Left ventricle myocardium inferior (tissue), 1 donor: ENCODE measurements around the gene HAVCR1. TPM values are rescaled to one million over a fixed set of nuclear protein-coding genes. Genes with fewer than 3 reads are reported as not detected.

Source experiments
- DNase-seq: peaks from one replicate; pipeline ENCODE4 v3.0.0-alpha.2; 2020
- H3K27ac ChIP-seq: fragments of 200-600 bp; replicated peaks from 2 replicates; pipeline ENCODE4 v1.8.0; 2021
- H3K27me3 ChIP-seq: fragments of 200-600 bp; 2 replicates; pipeline ENCODE4 v1.8.0; 2021; ENCODE audit warnings: low read depth
- H3K36me3 ChIP-seq: fragments of 200-600 bp; 2 replicates; pipeline ENCODE4 v1.8.0; 2021
- H3K4me1 ChIP-seq: fragments of 200-600 bp; 2 replicates; pipeline ENCODE4 v1.8.0; 2021
- H3K4me3 ChIP-seq: fragments of 200-600 bp; 2 replicates; pipeline ENCODE4 v1.8.0; 2021; ENCODE audit warnings: mild to moderate bottlenecking, moderate library complexity
- H3K9me3 ChIP-seq: fragments of 200-600 bp; replicated peaks from 2 replicates; pipeline ENCODE4 v1.8.0; 2021
- CTCF ChIP-seq: fragments of 200-600 bp; IDR thresholded peaks from 2 replicates; pipeline ENCODE4 v1.8.0; 2021; ENCODE audit warnings: antibody characterized with exemption, mild to moderate bottlenecking, borderline replicate concordance
- intact Hi-C: fragments of 100-400 bp; cut with micrococcal nuclease; formaldehyde crosslinking; loops from one replicate; pipeline ENCODE4 v1.11.0; 2022
- total RNA-seq: library from RNA; stranded (reverse); fragmentation: NEBNext Ultra II Directional; extraction: Animal tissue kit (Norgen Biotek cat#: 25700); gene quantifications from one replicate; pipeline ENCODE4 v1.2.1, GENCODE V29; 2021
- donor health status: DM: no; HTN: yes; CAD: no; lungs with severe emphysema.

The HAVCR1 gene
- total RNA-seq, 1 donor from 2014 or later = not detected

GRCh38 chr5:156981481-156981880, 77.4 kb downstream of the HAVCR1 start:
- DNase-seq = no peak
- Histone ChIP-seq H3K36me3 (no peaks in the 10 kb centered on the region), H3K9me3 (no peaks in the 10 kb centered on the region), H3K4me3 (no peak overlapping the region), H3K4me1 (no peaks in the 10 kb centered on the region), H3K27ac (no peak overlapping the region), H3K27me3 (peaks cover 17% of the 10 kb centered on the region)
- no peak for TF ChIP-seq CTCF
- intact Hi-C loops = no loop called here

Other genes starting within 250 kb of the HAVCR1 start
- gene PPP1R2B, start 208.8 kb downstream of the HAVCR1 start, total RNA-seq = not detected
- not detected for gene TIMD4, start 95.9 kb downstream of the HAVCR1 start, total RNA-seq
- 3.1 TPM for gene HAVCR2, start 49.9 kb upstream of the HAVCR1 start, total RNA-seq
- 10.3 TPM for gene MED7, start 83.7 kb upstream of the HAVCR1 start, total RNA-seq
- gene GARIN3, start 107.1 kb upstream of the HAVCR1 start, total RNA-seq = not detected
- gene ITK, start 121.7 kb upstream of the HAVCR1 start, total RNA-seq = 0.36 TPM
- gene CYFIP2, start 207.0 kb upstream of the HAVCR1 start, total RNA-seq = 28.2 TPM